ENCODE measurements around the gene AGRN. TPM values are rescaled to one million over a fixed set of nuclear protein-coding genes. Genes with fewer than 3 reads are reported as not detected.

AGRN gene
- polyA plus RNA-seq, 3 donors = 0.06 to 4.7 (median 0.43) TPM

GRCh38 chr1:979744-980072 is 40.2 kb upstream of the AGRN start:
- WGBS (ENCODE audit: insufficient coverage) = 96% methylated on average over 9 of the region's 9 CpGs
- Histone ChIP-seq H3K27me3 (ENCODE audit: control insufficient read depth in 2 of 2, insufficient read depth in 2 of 2, low read length in 2 of 2) (peaks cover 0 to 12% of the 10 kb centered on the region in 2 donors), H3K79me2 (ENCODE audit: insufficient read depth, low read length) (no peaks in the 10 kb centered on the region), H3K9me3 (replicated peaks in 1 of 2; ENCODE audit: control insufficient read depth in 1 of 2, insufficient read depth in 1 of 2, low read length in 2 of 2) (peaks cover 0 to 5% of the 10 kb centered on the region in 2 donors), H3K4me3 (replicated peaks in 1 of 3; ENCODE audit: low read depth in 2 of 3, low read length in 3 of 3) (no peak overlapping the region), H3K4me2 (replicated peaks; ENCODE audit: extremely low read depth, low read length, poor library complexity, severe bottlenecking) (no peak overlapping the region), H3K9ac (ENCODE audit: insufficient read depth, low read length, poor library complexity, severe bottlenecking) (no peak overlapping the region), H3K27ac (ENCODE audit: low read depth in 1 of 2, low read length in 2 of 2) (no peak overlapping the region), H4K20me1 (ENCODE audit: insufficient read depth, low read length) (no peaks in the 10 kb centered on the region), H3K4me1 (ENCODE audit: control insufficient read depth in 1 of 2, insufficient read depth in 2 of 2, low read length in 2 of 2) (peaks cover 5 to 8% of the 10 kb centered on the region in 2 donors), H2AFZ (ENCODE audit: insufficient read depth, low read depth, low read length, poor library complexity, severe bottlenecking) (no peak overlapping the region), H3K36me3 (replicated peaks in 1 of 2; ENCODE audit: control insufficient read depth in 1 of 2, insufficient read depth in 2 of 2, low read length in 2 of 2) (no peaks in the 10 kb centered on the region)
- H3K36me3 Mint-ChIP-seq = no peaks in the 10 kb centered on the region
- H3K4me1 Mint-ChIP-seq = peaks cover 3% of the 10 kb centered on the region
- intact Hi-C loops (cut with micrococcal nuclease) = loop anchor here (5.0 to 10.0 kb wide), 2 partner anchors 83 to 85 kb away; no protein-coding TSS in a partner anchor
- TF ChIP-seq, protein P1, sequence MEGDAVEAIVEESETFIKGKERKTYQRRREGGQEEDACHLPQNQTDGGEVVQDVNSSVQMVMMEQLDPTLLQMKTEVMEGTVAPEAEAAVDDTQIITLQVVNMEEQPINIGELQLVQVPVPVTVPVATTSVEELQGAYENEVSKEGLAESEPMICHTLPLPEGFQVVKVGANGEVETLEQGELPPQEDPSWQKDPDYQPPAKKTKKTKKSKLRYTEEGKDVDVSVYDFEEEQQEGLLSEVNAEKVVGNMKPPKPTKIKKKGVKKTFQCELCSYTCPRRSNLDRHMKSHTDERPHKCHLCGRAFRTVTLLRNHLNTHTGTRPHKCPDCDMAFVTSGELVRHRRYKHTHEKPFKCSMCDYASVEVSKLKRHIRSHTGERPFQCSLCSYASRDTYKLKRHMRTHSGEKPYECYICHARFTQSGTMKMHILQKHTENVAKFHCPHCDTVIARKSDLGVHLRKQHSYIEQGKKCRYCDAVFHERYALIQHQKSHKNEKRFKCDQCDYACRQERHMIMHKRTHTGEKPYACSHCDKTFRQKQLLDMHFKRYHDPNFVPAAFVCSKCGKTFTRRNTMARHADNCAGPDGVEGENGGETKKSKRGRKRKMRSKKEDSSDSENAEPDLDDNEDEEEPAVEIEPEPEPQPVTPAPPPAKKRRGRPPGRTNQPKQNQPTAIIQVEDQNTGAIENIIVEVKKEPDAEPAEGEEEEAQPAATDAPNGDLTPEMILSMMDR (IDR thresholded peaks at IDR 0.05) = no peak
- no peak for DNase-seq
- H3K27me3 Mint-ChIP-seq (ENCODE audit: low read depth in 3 of 3) = peaks cover 16 to 39% (median 20%) of the 10 kb centered on the region in 3 donors
- no peak overlapping the region for H3K27ac Mint-ChIP-seq
- peaks cover 2 to 5% (median 4%) of the 10 kb centered on the region in 7 donors for H3K9me3 Mint-ChIP-seq
- no peak overlapping the region for H3K4me3 Mint-ChIP-seq

- H3K4me1 ChIP-seq (ENCODE audit: control insufficient read depth in 1 of 2, insufficient read depth in 2 of 2, low read length in 2 of 2) = peaks cover 5 to 8% of the 10 kb centered on the region in 2 donors
- no peak overlapping the region for H3K27ac ChIP-seq (ENCODE audit: low read depth in 1 of 2, low read length in 2 of 2)
- H3K36me3 ChIP-seq (replicated peaks in 1 of 2; ENCODE audit: control insufficient read depth in 1 of 2, insufficient read depth in 2 of 2, low read length in 2 of 2) = no peaks in the 10 kb centered on the region
- H3K4me3 Mint-ChIP-seq = no peak overlapping the region
- no peak overlapping the region for H3K4me2 ChIP-seq (replicated peaks; ENCODE audit: extremely low read depth, low read length, poor library complexity, severe bottlenecking)
- H3K79me2 ChIP-seq (ENCODE audit: insufficient read depth, low read length) = no peaks in the 10 kb centered on the region
- no peak for DNase-seq
- no peaks in the 10 kb centered on the region for H3K36me3 Mint-ChIP-seq
- WGBS (ENCODE audit: insufficient coverage) = 90% methylated on average over 13 of the region's 13 CpGs
- no peak overlapping the region for H3K4me3 ChIP-seq (replicated peaks in 1 of 3; ENCODE audit: low read depth in 2 of 3, low read length in 3 of 3)
- H3K9ac ChIP-seq (ENCODE audit: insufficient read depth, low read length, poor library complexity, severe bottlenecking) = no peak overlapping the region
- H3K27me3 ChIP-seq (ENCODE audit: control insufficient read depth in 2 of 2, insufficient read depth in 2 of 2, low read length in 2 of 2) = peaks cover 0 to 12% of the 10 kb centered on the region in 2 donors
- TF ChIP-seq, protein P1 (IDR thresholded peaks at IDR 0.05) = no peak
- intact Hi-C loops (cut with micrococcal nuclease) = loop anchor here (5.0 to 10.0 kb wide), 2 partner anchors 82 to 85 kb away; no protein-coding TSS in a partner anchor
- no peaks in the 10 kb centered on the region for H4K20me1 ChIP-seq (ENCODE audit: insufficient read depth, low read length)
- peaks cover 0 to 5% of the 10 kb centered on the region in 2 donors for H3K9me3 ChIP-seq (replicated peaks in 1 of 2; ENCODE audit: control insufficient read depth in 1 of 2, insufficient read depth in 1 of 2, low read length in 2 of 2)
- H3K27ac Mint-ChIP-seq = no peak overlapping the region
- H3K4me1 Mint-ChIP-seq = peaks cover 3% of the 10 kb centered on the region
- H3K9me3 Mint-ChIP-seq = peaks cover 2 to 5% (median 4%) of the 10 kb centered on the region in 7 donors
- H3K27me3 Mint-ChIP-seq (ENCODE audit: low read depth in 3 of 3) = peaks cover 21 to 39% (median 23%) of the 10 kb centered on the region in 3 donors
- no peak overlapping the region for H2AFZ ChIP-seq (ENCODE audit: insufficient read depth, low read depth, low read length, poor library complexity, severe bottlenecking)
Observed at GRCh38 chr1:980137-980571, 39.8 kb upstream of the AGRN start.

Data from CD14-positive monocyte (primary cell).